Mesothelial cell of epicardium (in vitro differentiated cells): ENCODE data around the gene VAV3. TPM values are rescaled to one million over a fixed set of nuclear protein-coding genes. Genes with fewer than 3 reads are reported as not detected.

Experiments used
- DNase-seq, 2 experiments: peaks; one replicate each; pipeline ENCODE4 v3.0.0; 2021; ENCODE audit warnings: low spot score in 2 of 2; ENCODE audit not compliant: unreplicated experiment in 2 of 2
- H3K27ac Mint-ChIP-seq: 2 replicates; pipeline ENCODE4 v1.8.0; 2021; ENCODE audit warnings: mixed read lengths
- H3K27me3 Mint-ChIP-seq: 2 replicates; pipeline ENCODE4 v1.8.0; 2021; ENCODE audit warnings: low read depth, mixed read lengths
- H3K36me3 Mint-ChIP-seq: 2 replicates; pipeline ENCODE4 v1.8.0; 2021; ENCODE audit warnings: mixed read lengths
- H3K4me1 Mint-ChIP-seq: 2 replicates; pipeline ENCODE4 v1.8.0; 2021; ENCODE audit warnings: mixed read lengths
- H3K4me3 Mint-ChIP-seq: 2 replicates; pipeline ENCODE4 v1.8.0; 2021; ENCODE audit warnings: mild to moderate bottlenecking, moderate library complexity, mixed read lengths
- H3K9me3 Mint-ChIP-seq: 2 replicates; pipeline ENCODE4 v1.8.0; 2021; ENCODE audit warnings: mixed read lengths
- CTCF ChIP-seq: fragments of 200-600 bp; sonication (generic); IDR thresholded peaks from one replicate; pipeline ENCODE4 v1.5.0; 2021; ENCODE audit warnings: antibody characterized with exemption; ENCODE audit not compliant: unreplicated experiment
- total RNA-seq: library from RNA; stranded (reverse); gene quantifications from 3 replicates; pipeline ENCODE4 v1.2.1, GENCODE V29; 2021

The VAV3 gene
- total RNA-seq, 1 donor from 2014 or later, result 3.2 TPM

DNA sequence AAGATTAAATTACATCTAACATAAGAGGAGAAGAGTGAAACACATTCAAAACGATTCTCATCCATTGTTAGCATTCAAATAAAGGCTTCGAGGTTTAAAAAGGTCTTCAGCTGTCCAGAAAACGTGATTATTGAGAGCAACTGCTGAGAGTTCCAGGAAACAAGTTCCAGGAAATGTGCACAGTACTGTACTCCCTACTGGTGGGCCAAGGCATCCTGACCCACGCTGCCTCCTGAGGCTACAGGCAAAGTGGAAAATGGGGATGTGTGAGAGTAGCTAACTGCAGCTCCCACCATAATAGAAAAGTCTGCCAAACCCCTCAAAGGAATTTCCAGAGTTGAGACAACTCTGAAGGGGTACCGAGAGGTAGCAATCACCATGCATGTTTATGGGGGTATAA, 2.0 kb downstream of the VAV3 start:
- DNase-seq, result no peak
- H3K9me3 Mint-ChIP-seq, result no peaks in the 10 kb centered on the region
- TF ChIP-seq CTCF, result no peak
- peaks cover 70% of the 10 kb centered on the region for H3K27me3 Mint-ChIP-seq
- H3K4me3 Mint-ChIP-seq, result no peak overlapping the region
- H3K27ac Mint-ChIP-seq, result no peak overlapping the region
- no peaks in the 10 kb centered on the region for H3K36me3 Mint-ChIP-seq
- H3K4me1 Mint-ChIP-seq, result peaks cover 17% of the 10 kb centered on the region

DNA sequence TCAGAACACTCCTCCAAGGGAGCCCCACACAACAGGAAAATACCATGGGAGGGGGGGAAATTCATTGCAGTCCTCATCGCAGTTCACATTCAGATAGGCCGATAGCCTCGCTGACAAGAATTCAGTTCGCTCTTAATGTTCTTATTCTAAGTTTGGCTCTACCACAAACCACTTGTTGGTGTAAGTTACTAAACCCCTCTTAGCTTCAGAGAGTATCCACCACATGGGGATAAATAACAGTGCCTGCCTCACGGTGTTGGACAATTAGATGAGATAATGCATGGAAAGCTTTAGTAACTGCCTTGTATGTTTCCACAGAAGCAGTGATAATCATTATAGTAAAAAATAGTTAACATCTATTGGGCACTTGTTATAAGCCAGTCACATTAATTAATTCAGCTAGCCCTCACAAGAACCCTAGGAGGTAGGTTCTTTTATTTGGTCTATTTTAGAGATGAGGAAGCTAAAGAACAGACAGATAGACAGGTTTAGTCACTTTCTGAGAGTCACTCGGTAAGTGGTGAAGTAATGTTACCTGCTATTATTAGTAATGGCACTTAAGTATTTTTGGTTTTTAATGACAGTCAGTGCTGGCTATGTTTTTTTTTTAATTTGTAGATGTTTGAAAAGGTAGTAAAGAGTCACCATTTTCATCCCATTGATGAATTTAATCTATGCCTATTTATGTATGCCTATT, 10.1 kb downstream of the VAV3 start:
- H3K4me3 Mint-ChIP-seq, result no peak overlapping the region
- no peak for TF ChIP-seq CTCF
- H3K27me3 Mint-ChIP-seq, result peaks cover 19% of the 10 kb centered on the region
- H3K9me3 Mint-ChIP-seq, result no peaks in the 10 kb centered on the region
- no peak overlapping the region for H3K27ac Mint-ChIP-seq
- DNase-seq, result no peak
- no peaks in the 10 kb centered on the region for H3K4me1 Mint-ChIP-seq
- no peaks in the 10 kb centered on the region for H3K36me3 Mint-ChIP-seq

DNA sequence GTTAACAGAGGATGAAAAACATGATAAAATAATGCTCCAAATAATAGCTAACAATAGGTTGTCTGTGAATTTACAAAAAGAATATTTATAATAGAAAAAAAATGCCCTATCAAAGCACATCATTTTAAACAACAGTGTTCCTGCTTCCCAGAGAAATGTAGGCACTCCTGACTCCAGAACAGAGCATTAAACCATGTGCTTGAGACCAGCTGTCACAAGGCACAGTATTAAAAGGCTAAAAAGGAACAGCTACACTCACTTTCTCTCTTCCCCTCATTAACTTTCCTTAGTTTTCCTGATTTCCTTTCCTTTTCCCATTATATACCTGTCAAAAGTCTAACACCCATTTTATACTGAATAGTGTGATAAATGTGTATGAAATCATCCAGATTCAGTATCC, 10.9 kb downstream of the VAV3 start:
- Mint-ChIP-seq H3K4me1 (no peaks in the 10 kb centered on the region), H3K27me3 (peaks cover 12% of the 10 kb centered on the region), H3K4me3 (no peak overlapping the region), H3K27ac (no peak overlapping the region), H3K36me3 (no peaks in the 10 kb centered on the region), H3K9me3 (no peaks in the 10 kb centered on the region)
- TF ChIP-seq CTCF, result no peak
- no peak for DNase-seq

- H3K4me3 Mint-ChIP-seq, result no peak overlapping the region
These were observed 11.4 kb downstream of the VAV3 start for GRCh38 chr1:107953556-107953955.

DNA sequence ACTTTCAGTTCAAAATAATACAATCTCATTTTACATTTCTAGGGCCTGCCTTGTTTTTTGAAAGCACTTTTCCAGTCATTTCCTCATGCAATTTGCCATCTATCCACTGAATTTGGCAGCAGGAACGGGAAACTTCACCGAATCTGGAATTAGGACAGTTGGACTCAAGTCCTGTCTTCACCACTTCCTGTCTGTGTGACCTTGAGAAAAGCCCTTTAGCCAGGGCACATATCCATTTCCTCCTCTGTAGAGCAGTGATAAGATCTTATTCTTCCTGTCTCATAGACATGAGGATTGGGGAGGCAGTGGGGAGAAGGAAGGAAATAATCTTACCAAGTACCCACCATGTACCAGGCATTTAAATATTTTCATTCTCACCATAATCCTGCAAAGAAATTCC, 12.0 kb downstream of the VAV3 start:
- Mint-ChIP-seq H3K4me1 (no peaks in the 10 kb centered on the region), H3K9me3 (no peaks in the 10 kb centered on the region), H3K27me3 (peaks cover 9% of the 10 kb centered on the region), H3K4me3 (no peak overlapping the region), H3K36me3 (no peaks in the 10 kb centered on the region), H3K27ac (no peak overlapping the region)
- DNase-seq, result no peak
- TF ChIP-seq CTCF, result no peak

More at GRCh38 chr1:107953556-107953955, 11.4 kb downstream of the VAV3 start:
- Mint-ChIP-seq H3K36me3 (no peaks in the 10 kb centered on the region), H3K4me1 (no peaks in the 10 kb centered on the region), H3K27me3 (peaks cover 9% of the 10 kb centered on the region), H3K9me3 (no peaks in the 10 kb centered on the region), H3K27ac (no peak overlapping the region)
- DNase-seq, result no peak
- TF ChIP-seq CTCF, result no peak
